GM12872 (cell line): ENCODE data around the gene BMPR1B.

Experiments used
- TF ChIP-seq, protein P1 (sequence below): IDR thresholded peaks from 3 replicates; pipeline ENCODE4 v1.5.1; 2011; ENCODE audit warnings: low read depth, mild to moderate bottlenecking, low read length, moderate library complexity; ENCODE audit not compliant: insufficient read depth

The BMPR1B gene

DNA sequence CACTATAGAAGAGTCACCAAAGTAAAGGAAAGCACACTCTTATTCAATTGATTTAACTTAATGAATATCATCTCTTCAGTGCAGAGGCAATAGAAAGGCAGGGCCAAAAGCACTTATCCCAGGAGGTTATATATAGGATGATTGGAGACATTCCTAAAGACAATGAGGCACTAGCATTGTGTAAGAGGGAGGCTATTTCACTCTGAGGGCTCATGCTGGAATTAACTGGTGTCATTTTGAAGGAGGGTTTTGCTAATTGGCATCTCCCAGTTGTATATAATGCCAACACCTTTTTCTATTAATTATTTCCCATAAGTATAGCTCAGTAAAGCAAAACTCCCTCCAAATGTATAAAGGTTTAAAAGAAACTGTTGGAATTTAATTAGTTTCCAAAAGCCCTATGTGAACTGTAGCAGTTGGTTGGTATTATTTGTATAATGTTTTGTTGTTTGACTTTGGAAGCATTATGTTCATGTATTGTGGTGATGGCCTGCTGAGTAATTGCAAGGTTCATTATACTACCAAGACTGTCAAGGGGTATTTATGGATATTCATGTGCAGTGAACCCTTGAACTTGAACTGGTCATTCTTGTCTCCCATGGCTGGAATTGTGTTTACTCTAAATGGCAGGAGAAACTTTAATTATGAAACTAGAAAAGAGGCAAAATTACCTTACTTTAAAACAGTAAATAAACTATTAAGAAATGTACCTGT is 270.3 kb downstream of the BMPR1B start:
- TF ChIP-seq, protein P1, sequence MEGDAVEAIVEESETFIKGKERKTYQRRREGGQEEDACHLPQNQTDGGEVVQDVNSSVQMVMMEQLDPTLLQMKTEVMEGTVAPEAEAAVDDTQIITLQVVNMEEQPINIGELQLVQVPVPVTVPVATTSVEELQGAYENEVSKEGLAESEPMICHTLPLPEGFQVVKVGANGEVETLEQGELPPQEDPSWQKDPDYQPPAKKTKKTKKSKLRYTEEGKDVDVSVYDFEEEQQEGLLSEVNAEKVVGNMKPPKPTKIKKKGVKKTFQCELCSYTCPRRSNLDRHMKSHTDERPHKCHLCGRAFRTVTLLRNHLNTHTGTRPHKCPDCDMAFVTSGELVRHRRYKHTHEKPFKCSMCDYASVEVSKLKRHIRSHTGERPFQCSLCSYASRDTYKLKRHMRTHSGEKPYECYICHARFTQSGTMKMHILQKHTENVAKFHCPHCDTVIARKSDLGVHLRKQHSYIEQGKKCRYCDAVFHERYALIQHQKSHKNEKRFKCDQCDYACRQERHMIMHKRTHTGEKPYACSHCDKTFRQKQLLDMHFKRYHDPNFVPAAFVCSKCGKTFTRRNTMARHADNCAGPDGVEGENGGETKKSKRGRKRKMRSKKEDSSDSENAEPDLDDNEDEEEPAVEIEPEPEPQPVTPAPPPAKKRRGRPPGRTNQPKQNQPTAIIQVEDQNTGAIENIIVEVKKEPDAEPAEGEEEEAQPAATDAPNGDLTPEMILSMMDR: no peak

DNA sequence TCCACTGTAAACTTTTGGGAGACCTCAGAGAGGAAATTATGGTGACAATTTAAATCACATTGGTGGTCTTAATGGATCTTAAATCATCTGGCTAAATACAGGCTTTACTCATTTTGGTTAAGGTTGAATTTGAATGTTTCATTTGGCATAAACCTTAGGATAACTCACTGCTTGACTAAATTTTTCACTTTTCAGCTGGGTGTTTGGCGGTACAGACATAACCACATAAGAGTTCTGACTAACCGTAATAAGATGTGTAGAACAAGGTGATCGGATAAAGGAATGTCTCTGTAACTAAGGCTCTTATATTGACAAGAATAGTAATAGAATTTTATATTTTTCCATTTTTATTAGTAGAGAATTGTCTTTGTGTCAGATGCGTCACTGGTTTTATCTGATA is 281.0 kb downstream of the BMPR1B start:
- TF ChIP-seq, protein P1: no peak

DNA sequence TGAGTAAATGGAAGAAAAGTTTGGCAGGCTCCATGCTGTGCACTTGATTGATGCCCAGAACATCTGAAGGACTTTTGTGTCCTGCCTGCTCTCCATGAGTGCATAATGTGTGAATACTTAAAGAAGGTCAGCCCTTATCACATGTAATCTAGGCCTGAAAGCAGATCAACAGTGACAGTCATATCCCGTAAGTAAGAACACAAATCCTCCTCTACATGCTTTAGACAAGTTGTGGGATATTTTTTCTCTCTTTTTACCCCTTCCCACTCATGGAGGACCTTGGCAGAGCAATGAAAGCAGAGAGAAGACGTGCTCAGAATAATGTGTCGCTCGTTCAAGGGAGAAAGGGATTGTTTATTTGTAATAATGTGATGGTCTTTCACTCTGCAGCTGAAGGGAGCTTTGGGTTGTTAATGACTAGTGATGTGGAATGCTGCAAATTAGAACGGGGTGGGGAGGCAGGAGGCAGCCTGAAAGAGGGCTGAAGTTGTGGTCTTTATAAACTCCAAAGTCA is 286.6 kb downstream of the BMPR1B start:
- TF ChIP-seq, protein P1: no peak

DNA sequence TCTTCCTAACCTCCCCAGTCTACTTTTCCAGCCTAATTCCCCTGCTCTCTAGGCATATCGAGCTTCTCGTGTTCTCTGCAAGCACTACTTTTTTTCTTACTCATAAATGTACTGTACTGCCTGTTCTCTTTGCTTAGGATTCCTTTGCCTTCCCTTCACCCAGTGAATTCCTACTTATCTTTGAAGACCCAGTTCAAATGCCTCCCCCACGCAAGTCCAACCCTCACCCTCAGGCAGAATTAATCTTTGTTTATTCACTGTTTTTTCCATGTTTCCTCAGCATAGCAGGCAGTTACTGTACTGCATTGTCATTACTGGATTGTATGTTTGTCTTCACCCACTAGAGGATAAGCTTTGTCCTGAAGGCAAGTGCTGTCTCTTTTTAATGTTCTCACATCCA is 287.7 kb downstream of the BMPR1B start:
- TF ChIP-seq, protein P1: no peak

DNA sequence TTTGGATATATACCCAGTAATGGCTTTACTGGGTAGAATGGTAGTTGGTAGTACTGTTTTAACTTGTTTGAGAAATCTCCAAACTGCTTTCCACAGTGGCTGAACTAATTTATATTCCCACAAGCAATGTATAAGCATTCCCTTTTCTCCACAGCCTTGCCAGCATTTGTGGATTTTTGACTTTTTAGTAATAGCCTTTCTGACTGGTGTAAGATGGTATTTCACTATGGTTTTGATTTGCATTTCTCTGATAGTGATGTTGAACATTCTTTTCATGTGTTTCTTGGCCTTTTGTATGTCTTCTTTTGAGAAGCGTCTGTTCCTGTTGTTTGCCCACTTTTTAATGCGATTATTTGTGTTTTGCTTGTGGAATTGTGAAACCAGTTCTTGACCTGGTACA is 290.5 kb downstream of the BMPR1B start:
- TF ChIP-seq, protein P1: no peak

DNA sequence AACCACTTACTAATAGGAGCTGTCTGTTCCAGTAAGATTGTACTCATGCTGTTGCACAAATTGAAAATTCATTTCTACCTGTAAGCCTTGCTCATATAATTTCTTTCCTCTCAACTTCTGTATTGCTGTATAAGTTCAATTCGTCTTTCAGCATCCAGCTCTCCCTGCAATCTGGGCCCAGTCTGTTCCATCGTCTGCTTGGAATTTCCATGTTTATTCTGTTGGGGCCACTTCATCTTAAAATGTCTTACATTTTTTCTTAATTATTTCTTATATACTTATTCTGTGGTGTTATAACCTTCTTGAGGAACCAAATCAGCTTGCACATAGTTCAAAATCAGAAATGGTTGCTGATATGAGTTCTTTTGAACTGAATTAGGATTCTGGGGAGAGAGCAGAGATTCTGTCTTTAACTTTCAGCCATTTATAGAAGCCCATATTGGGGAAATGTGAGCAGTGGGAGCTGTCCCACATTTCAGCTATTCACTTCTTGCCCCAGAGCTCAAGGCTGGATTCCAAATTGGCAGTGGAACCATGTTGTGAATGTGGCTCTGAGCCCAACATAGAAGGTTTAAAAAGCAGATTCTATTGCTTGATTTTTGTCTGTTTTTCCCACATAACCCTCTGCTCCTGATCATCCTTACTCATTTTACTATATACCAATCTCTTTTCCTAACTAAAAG is 291.9 kb downstream of the BMPR1B start:
- TF ChIP-seq, protein P1: no peak

DNA sequence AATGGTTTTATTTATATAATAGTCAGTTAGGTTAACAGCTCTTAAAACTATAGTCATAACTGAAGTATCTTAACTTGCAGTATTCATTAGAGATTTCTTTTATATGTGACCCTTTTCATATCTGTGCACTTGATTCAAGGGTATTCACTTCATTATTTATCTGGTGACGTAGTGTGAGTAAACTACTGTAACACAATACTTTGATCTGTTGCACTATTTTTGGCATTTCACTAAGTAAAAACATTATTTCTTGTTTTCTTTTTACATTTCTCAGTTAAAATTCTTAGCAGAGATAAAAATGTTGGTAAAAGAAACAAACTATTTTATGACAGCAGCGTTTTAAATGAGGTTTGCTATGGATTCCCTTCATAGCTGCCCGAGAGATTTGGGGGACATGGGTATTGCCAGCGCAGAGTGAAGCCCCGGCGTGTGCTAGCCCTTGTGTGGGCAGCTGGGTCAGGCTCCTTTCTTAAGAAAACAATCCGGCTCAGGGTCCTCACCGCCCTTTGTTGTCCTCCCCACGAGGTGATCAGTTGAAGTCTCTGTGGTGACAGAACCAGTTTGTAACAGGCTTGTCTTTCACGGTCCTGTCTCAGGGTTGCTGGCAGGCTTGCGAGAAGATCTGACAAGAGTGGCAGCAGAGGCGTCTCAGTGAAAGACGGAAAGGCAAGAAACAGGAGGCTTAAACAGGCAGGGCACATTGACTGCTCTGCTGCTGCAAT is 293.4 kb downstream of the BMPR1B start:
- TF ChIP-seq, protein P1: no peak
